Right atrium auricular region (tissue), 2 donors: Measurements from ENCODE around the gene ZDHHC19. TPM values are rescaled to one million over a fixed set of nuclear protein-coding genes. Genes with fewer than 3 reads are reported as not detected.
"Not testable (repeated sequence)": the region's sequence is repeated elsewhere in the genome, so short reads cannot be mapped to it uniquely, and the experiment has no call there.

ENCODE experiments used
- DNase-seq: peaks from one replicate; pipeline ENCODE4 v3.0.0-alpha.2; 2019; ENCODE audit warnings: low spot score
- H3K27ac ChIP-seq, 2 donors: fragments of 200-600 bp; sonication (generic); 1 replicate in 1 of 2; 2 replicates in 1 of 2; pipeline ENCODE4 v1.5.1; 2016 to 2019
- H3K27me3 ChIP-seq, 2 donors: fragments of 200-600 bp; sonication (generic); one replicate each; pipeline versions ENCODE4 v1.5.1 to v1.6.0; 2017 to 2019
- H3K36me3 ChIP-seq: fragments of 200-600 bp; sonication (generic); one replicate; pipeline ENCODE4 v1.5.1; 2016
- H3K4me1 ChIP-seq, 2 donors: fragments of 200-600 bp; sonication (generic); one replicate each; pipeline versions ENCODE4 v1.5.1 to v1.6.0; 2017 to 2019
- H3K4me3 ChIP-seq, 2 donors: fragments of 200-600 bp; sonication (generic); 1 replicate in 1 of 2; 2 replicates in 1 of 2; pipeline ENCODE4 v1.5.1; 2017 to 2019; ENCODE audit warnings: mild to moderate bottlenecking in 1 of 2, moderate library complexity in 1 of 2
- H3K9me3 ChIP-seq, 2 donors: fragments of 200-600 bp; sonication (generic); one replicate each; pipeline ENCODE4 v1.5.1; 2019
- CTCF ChIP-seq, 2 donors: fragments of 200-600 bp; sonication (generic); IDR thresholded peaks; one replicate each; pipeline ENCODE4 v1.5.1; 2019; ENCODE audit warnings: antibody characterized with exemption in 2 of 2
- total RNA-seq, 2 donors: library from RNA; depleted of rRNA; stranded (reverse); fragments of >200 nt; gene quantifications; one replicate each; pipeline ENCODE4 v1.1.0, GENCODE V29; 2016

Gene ZDHHC19
- total RNA-seq, 2 donors from 2014 or later, result not detected

DNA sequence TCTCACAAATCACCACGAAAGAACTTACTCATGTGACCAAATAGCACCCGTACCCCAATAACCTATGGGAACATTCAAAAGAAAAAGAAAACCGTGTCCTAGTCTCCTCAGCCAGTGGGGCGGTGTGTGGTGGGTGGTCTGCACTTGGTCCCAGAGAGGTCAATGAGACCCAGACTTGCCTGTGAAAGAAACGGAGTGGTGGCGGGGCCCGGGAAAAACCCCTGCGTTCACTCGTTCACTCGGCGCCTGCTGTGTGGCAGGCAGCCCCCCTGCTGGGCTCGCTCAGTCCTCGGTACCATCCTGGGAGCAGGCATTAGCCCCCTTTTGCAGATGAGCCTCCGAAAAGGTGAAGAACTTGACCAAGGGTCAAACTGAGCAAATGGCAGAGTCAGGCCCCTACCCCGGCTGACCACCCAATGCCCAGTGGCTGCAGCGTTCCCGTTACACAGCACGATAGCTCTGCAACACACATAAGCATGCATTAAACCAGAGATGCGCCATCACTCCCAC is 36.0 kb downstream of the ZDHHC19 start:
- Histone ChIP-seq H3K27ac (no peak overlapping the region), H3K36me3 (no peaks in the 10 kb centered on the region), H3K4me3 (no peak overlapping the region), H3K27me3 (no peaks in the 10 kb centered on the region), H3K9me3 (no peaks in the 10 kb centered on the region), H3K4me1 (no peaks in the 10 kb centered on the region)
- no peak for DNase-seq
- no peak for TF ChIP-seq CTCF (IDR thresholded peaks at IDR 0.05)

GRCh38 chr3:196174652-196175051 is 36.5 kb downstream of the ZDHHC19 start:
- TF ChIP-seq CTCF (IDR thresholded peaks at IDR 0.05), result no peak
- Histone ChIP-seq H3K36me3 (no peaks in the 10 kb centered on the region), H3K9me3 (no peaks in the 10 kb centered on the region), H3K4me3 (no peak overlapping the region), H3K4me1 (no peaks in the 10 kb centered on the region), H3K27me3 (no peaks in the 10 kb centered on the region), H3K27ac (no peak overlapping the region)
- DNase-seq, result no peak

DNA sequence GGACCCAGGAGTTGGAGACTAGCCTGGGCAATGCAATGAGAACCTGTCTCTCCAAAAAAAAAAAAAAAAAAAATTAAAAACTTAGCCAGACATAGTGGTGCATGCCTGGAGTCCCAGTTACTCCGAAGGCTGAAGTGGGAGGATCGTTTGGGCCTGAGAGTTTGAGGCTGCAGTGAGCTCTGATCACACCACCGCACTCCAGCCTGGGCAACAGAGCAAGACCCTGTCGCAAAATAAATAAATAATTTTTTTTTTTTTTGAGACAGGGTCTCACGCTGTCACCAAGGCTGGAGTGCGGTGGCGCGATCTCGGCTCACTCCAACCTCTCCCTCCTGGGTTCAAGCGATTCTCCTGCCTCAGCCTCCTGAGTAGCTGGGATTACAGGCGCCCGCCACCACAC is 40.9 kb downstream of the ZDHHC19 start:
- not testable (repeated sequence) for H3K27me3 ChIP-seq, H3K4me1 ChIP-seq, H3K4me3 ChIP-seq, H3K9me3 ChIP-seq, H3K27ac ChIP-seq, H3K36me3 ChIP-seq, DNase-seq

DNA sequence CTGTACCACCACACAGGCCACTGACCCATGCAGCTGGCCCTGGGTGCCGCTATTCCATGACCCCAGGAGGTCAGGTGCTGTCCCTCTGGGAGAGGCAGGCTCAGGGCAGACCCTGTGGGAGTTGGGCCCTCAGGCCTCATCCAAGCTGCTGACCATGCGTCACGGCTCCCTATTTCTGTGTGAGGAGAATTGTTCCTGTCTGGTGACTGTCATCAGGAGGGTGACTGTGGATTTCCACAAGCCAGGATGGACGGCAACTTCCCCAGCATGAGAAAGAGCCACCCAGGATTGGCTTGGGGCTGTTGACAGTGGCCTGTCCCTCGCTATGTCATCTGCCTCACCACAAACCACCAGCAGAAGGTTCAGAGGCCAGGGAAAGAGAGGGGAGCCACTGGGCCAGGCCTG is 41.4 kb downstream of the ZDHHC19 start:
- Histone ChIP-seq H3K36me3 (no peaks in the 10 kb centered on the region), H3K4me1 (no peaks in the 10 kb centered on the region), H3K9me3 (no peaks in the 10 kb centered on the region), H3K4me3 (no peak overlapping the region), H3K27ac (no peak overlapping the region), H3K27me3 (no peaks in the 10 kb centered on the region)
- DNase-seq, result no peak
- no peak for TF ChIP-seq CTCF (IDR thresholded peaks at IDR 0.05)

DNA sequence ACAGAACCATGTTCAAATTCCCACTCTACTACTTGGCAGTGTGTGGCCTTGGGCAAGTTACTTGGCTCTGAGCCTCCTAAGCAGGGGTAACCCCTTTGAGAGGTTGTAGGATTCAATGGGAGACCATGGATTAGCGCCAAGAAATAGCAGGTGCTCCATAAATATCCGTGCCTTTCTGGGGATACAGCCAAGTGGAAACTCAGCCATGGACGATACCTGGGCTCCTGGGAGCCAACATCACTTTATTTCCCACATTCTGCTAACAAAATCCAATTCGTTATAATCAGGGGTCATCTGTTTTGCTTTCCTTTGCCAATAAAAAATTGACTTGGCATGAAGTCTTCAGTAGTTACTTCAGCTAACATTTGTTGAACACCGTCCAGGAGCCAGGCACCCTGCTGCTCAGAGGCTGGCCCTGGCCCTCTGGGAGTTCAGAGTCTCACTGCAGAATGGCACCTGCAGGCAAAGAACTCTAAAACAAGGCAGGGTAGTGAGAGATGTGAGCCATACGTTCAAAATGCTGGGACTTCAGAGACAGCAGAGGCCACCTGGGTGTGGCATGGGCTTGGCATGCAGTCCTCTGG is 42.3 kb downstream of the ZDHHC19 start:
- TF ChIP-seq CTCF (IDR thresholded peaks at IDR 0.05), result no peak
- Histone ChIP-seq H3K4me3 (no peak overlapping the region), H3K36me3 (no peaks in the 10 kb centered on the region), H3K4me1 (peaks cover 0 to 2% of the 10 kb centered on the region in 2 donors), H3K27me3 (no peaks in the 10 kb centered on the region), H3K9me3 (no peaks in the 10 kb centered on the region), H3K27ac (no peak overlapping the region)
- no peak for DNase-seq

DNA sequence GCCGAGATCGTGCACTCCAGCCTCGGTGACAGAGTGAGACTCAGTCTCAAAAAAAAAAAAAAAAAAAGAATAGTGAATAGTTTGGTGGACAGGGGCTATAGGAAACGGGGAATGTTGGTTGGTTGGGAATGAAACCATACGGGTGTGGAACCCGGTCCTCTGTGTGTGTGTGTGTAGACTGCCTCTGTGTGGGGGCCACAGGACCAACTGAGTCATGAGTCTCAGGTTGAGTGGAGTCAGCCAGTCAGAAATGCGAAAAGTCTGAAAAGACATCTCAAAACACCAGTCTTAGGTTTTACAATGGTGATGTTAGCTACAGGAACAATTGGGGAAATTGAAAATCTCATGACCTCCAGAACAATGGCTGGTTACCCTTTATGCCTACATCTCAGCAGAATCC is 44.5 kb downstream of the ZDHHC19 start:
- Histone ChIP-seq H3K36me3 (no peaks in the 10 kb centered on the region), H3K4me3 (no peak overlapping the region), H3K9me3 (no peaks in the 10 kb centered on the region), H3K27me3 (no peaks in the 10 kb centered on the region), H3K4me1 (peaks cover 0 to 6% of the 10 kb centered on the region in 2 donors), H3K27ac (no peak overlapping the region)
- TF ChIP-seq CTCF (IDR thresholded peaks at IDR 0.05), result no peak
- no peak for DNase-seq
